Testis (tissue), 2 donors: ENCODE measurements around the gene KRT34.

Experiments
- CTCF ChIP-seq, 3 experiments: fragments of 450-650 bp in 2 of 3; fragments of 200-600 bp in 1 of 3; sonication (generic) in 1 of 3; IDR thresholded peaks; one replicate each; pipeline ENCODE4 v1.5.1; 2016 to 2019; ENCODE audit warnings: antibody characterized with exemption in 3 of 3, mild to moderate bottlenecking in 2 of 3, moderate library complexity in 1 of 3
- POLR2A ChIP-seq: fragments of 450-650 bp; IDR thresholded peaks from one replicate; pipeline ENCODE4 v1.6.1; 2017; ENCODE audit warnings: antibody characterized with exemption, mild to moderate bottlenecking, moderate library complexity

- no peak for TF ChIP-seq POLR2A
- TF ChIP-seq CTCF (IDR thresholded peaks at IDR 0.05), result no peak
These were observed 36.2 kb upstream of the KRT34 start for GRCh38 chr17:41418116-41418860.
